Esophagus squamous epithelium (tissue), 5 donors: ENCODE data around the gene ARAF. TPM values are rescaled to one million over a fixed set of nuclear protein-coding genes. Genes with fewer than 3 reads are reported as not detected.
"Not testable (repeated sequence)": the region's sequence is repeated elsewhere in the genome, so short reads cannot be mapped to it uniquely, and the experiment has no call there.

Source experiments
- DNase-seq: peaks from one replicate; lab custom pipeline; 2025; lab: John Stamatoyannopoulos, UW
- H3K27ac ChIP-seq, 4 donors: fragments of 200-600 bp; sonication (generic); one replicate each; pipeline ENCODE4 v1.5.1; 2016 to 2019; ENCODE audit warnings: mild to moderate bottlenecking in 1 of 4
- H3K27me3 ChIP-seq, 4 donors: fragments of 200-600 bp; sonication (generic); 1 replicate in 3 of 4; 2 replicates in 1 of 4; pipeline versions ENCODE4 v1.5.1 to v1.6.0; 2017 to 2021; ENCODE audit warnings: antibody characterized with exemption in 1 of 4
- H3K36me3 ChIP-seq, 3 donors: fragments of 200-600 bp; sonication (generic); one replicate each; pipeline ENCODE4 v1.5.1; 2016 to 2019
- H3K4me1 ChIP-seq, 3 donors: fragments of 200-600 bp; sonication (generic); one replicate each; pipeline ENCODE4 v1.5.1; 2017 to 2019
- H3K4me3 ChIP-seq, 4 donors: fragments of 200-600 bp; sonication (generic); 1 replicate in 3 of 4; 2 replicates in 1 of 4; pipeline ENCODE4 v1.5.1; 2016 to 2019; ENCODE audit warnings: mild to moderate bottlenecking in 2 of 4, moderate library complexity in 1 of 4
- H3K9me3 ChIP-seq, 3 donors: fragments of 200-600 bp; sonication (generic); one replicate each; pipeline ENCODE4 v1.5.1; 2016 to 2019
- CTCF ChIP-seq, 6 experiments: fragments of 450-650 bp in 4 of 6; fragments of 200-600 bp in 2 of 6; sonication (generic) in 2 of 6; IDR thresholded peaks; one replicate each; pipeline ENCODE4 v1.5.1; 2016 to 2019; ENCODE audit warnings: antibody characterized with exemption in 6 of 6, mild to moderate bottlenecking in 4 of 6, moderate library complexity in 4 of 6
- POLR2A ChIP-seq, 4 donors: fragments of 450-650 bp; IDR thresholded peaks; one replicate each; pipeline ENCODE4 v1.6.1; 2017; ENCODE audit warnings: antibody characterized with exemption in 4 of 4, mild to moderate bottlenecking in 4 of 4, moderate library complexity in 3 of 4
- WGBS, 2 donors: methylation state at CpG; one replicate each; pipeline ENCODE4 v1.1.5; 2018; 5-methylcytosine and 5-hydroxymethylcytosine counted together
- intact Hi-C: fragments of 100-400 bp; cut with DNase I; formaldehyde crosslinking; loops from one replicate; pipeline ENCODE4 v1.15.0; 2022
- total RNA-seq, 4 donors: library from RNA; depleted of rRNA; stranded (reverse); fragments of >200 nt; gene quantifications; one replicate each; pipeline ENCODE4 v1.1.0, GENCODE V29; 2016
- donor health status: DM: yes; HTN: yes; CAD: no.

ARAF gene
- total RNA-seq: 10 to 100 TPM; 19.8 to 37.4 (median 24.0) TPM

DNA sequence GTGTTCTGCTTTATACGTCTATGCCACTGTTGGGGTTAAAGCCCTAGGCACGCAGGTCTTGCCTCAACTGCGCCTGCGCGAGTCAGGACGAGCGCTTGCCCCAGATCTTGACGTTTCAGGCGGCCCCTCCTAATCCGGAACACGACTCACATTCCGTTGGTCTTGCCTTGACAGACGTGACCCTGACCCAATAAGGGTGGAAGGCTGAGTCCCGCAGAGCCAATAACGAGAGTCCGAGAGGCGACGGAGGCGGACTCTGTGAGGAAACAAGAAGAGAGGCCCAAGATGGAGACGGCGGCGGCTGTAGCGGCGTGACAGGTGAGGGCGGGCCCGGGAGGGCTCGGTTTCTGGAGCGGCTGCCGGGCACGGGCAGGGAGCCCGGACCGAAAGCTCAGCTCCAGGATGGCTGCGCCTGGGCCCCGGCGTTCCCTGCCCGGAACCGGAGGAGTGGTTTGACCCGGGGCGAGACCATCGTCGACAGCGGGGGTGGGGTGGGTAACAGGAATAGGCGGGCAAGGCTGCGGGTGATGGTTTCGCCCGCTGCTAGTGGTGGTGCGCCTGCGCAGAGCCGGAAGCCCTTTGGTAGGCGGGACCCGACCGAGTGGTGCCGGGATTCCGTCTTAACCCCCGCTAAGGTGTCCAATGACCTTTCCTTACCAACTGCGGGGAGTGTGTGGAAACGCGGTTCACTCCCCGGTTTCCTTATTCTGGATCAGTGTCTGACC is at the start of gene ARAF:
TSS of gene ARAF (plus strand) at position 272 of the 725 bp plus-strand sequence. CDS start 1,763 bp downstream, outside the sequence.
- intact Hi-C loops: no loop called here
- no peaks in the 10 kb centered on the region for H3K27me3 ChIP-seq
- TF ChIP-seq CTCF (IDR thresholded peaks at IDR 0.05) (no peak), POLR2A (IDR thresholded peaks at IDR 0.05) (no peak)
- WGBS, 2 donors: 0 to 43% methylated on average over 5 to 27 of the region's 59 CpGs
- H3K36me3 ChIP-seq: peaks cover 0 to 33% (median 0%) of the 10 kb centered on the region in 3 donors
- peaks cover 0 to 47% (median 3%) of the 10 kb centered on the region in 3 donors for H3K4me1 ChIP-seq
- H3K4me3 ChIP-seq: peak within 1 kb of the TSS; percentile 62 to 71 (median 65)
- H3K9me3 ChIP-seq: no peaks in the 10 kb centered on the region
- DNase-seq: peak; percentile 77
- H3K27ac ChIP-seq: peak within 1 kb of the TSS; percentile 87 to 96 (median 94)

- H3K4me1 ChIP-seq, H3K36me3 ChIP-seq, H3K27ac ChIP-seq, H3K4me3 ChIP-seq, H3K9me3 ChIP-seq, H3K27me3 ChIP-seq, intact Hi-C loops, DNase-seq: not testable (repeated sequence)
- WGBS, 2 donors: 80% methylated on average over 4 to 6 of the region's 6 CpGs
These were observed 48.6 kb upstream of the ARAF start for GRCh38 chrX:47512383-47512782.

GRCh38 chrX:47513034-47513965 is 47.7 kb upstream of the ARAF start:
- H3K9me3 ChIP-seq, DNase-seq, intact Hi-C loops, H3K27ac ChIP-seq, H3K36me3 ChIP-seq, H3K27me3 ChIP-seq, H3K4me1 ChIP-seq: not testable (repeated sequence)
- H3K4me3 ChIP-seq: peak overlapping the region in 3 of 4 donors; percentile 31 to 61 (median 36)
- 36 to 39% methylated on average over 3 to 7 of the region's 70 CpGs for WGBS, 2 donors

- TF ChIP-seq POLR2A (IDR thresholded peaks at IDR 0.05) (no peak), CTCF (IDR thresholded peaks at IDR 0.05) (no peak)
These were observed 46.3 kb upstream of the ARAF start for GRCh38 chrX:47514533-47515235.

GRCh38 chrX:47515941-47516665 is 44.9 kb upstream of the ARAF start:
- no peaks in the 10 kb centered on the region for H3K36me3 ChIP-seq
- H3K27ac ChIP-seq: no peak overlapping the region
- H3K4me3 ChIP-seq: no peak overlapping the region
- H3K4me1 ChIP-seq: no peaks in the 10 kb centered on the region
- intact Hi-C loops: no loop called here
- no peaks in the 10 kb centered on the region for H3K27me3 ChIP-seq
- 71 to 83% methylated on average over 5 to 8 of the region's 8 CpGs for WGBS, 2 donors
- no peaks in the 10 kb centered on the region for H3K9me3 ChIP-seq
- DNase-seq: no peak
- TF ChIP-seq POLR2A (IDR thresholded peaks at IDR 0.05) (no peak), CTCF (IDR thresholded peaks at IDR 0.05) (no peak)

More at GRCh38 chrX:47514533-47515235, 46.3 kb upstream of the ARAF start:
- H3K9me3 ChIP-seq: no peaks in the 10 kb centered on the region
- H3K4me1 ChIP-seq: no peaks in the 10 kb centered on the region
- no peaks in the 10 kb centered on the region for H3K27me3 ChIP-seq
- no peaks in the 10 kb centered on the region for H3K36me3 ChIP-seq
- DNase-seq: no peak
- no peak overlapping the region for H3K4me3 ChIP-seq
- intact Hi-C loops: no loop called here
- H3K27ac ChIP-seq: no peak overlapping the region
- 65 to 77% methylated on average over 4 to 7 of the region's 7 CpGs for WGBS, 2 donors
